HEK293 (cell line): ENCODE measurements around the gene KLF13.

Experiments
- CTCF ChIA-PET: fragments of 350-600 bp; formaldehyde crosslinking; extraction: SDS; loops from one replicate; lab custom pipeline; 2021; ENCODE audit warnings: antibody characterized with exemption; lab: Yijun Ruan, JAX
- POLR2A ChIA-PET: fragments of 300-600 bp; formaldehyde crosslinking; extraction: SDS; loops from one replicate; lab custom pipeline; 2020; ENCODE audit warnings: antibody characterized with exemption, inconsistent platforms; lab: Yijun Ruan, JAX
- H3K27ac ChIP-seq: fragments of 200-500 bp; sonication (Bioruptor generic); 2 replicates; pipeline ENCODE4 v1.5.1; 2014; ENCODE audit warnings: low read depth, low read length, control low read depth, inconsistent platforms; ENCODE audit errors: extremely low read depth
- H3K36me3 ChIP-seq, 2 experiments: fragments of 200-500 bp in 1 of 2; sonication (Bioruptor generic) in 1 of 2; 1 replicate in 1 of 2; 2 replicates in 1 of 2; pipeline ENCODE4 v1.5.1; 2014 to 2017; ENCODE audit warnings: inconsistent platforms in 2 of 2, low read length in 2 of 2; ENCODE audit not compliant: control insufficient read depth in 2 of 2, insufficient read depth in 1 of 2
- H3K4me1 ChIP-seq: fragments of 200-500 bp; sonication (Bioruptor generic); 2 replicates; pipeline ENCODE4 v1.5.1; 2014; ENCODE audit warnings: mild to moderate bottlenecking, low read length, inconsistent platforms; ENCODE audit not compliant: control insufficient read depth, insufficient read depth
- H3K4me3 ChIP-seq: 2 replicates; pipeline ENCODE4 v1.5.1; 2011; ENCODE audit warnings: low read depth, mild to moderate bottlenecking, control low read depth, low read length, moderate library complexity
- H3K9me3 ChIP-seq: fragments of 200-500 bp; sonication (Bioruptor generic); 2 replicates; pipeline ENCODE4 v1.5.1; 2014; ENCODE audit warnings: low read depth, low read length, inconsistent platforms; ENCODE audit not compliant: control insufficient read depth, insufficient read depth
- BCL11B ChIP-seq: fragments of 450-650 bp; formaldehyde crosslinking; IDR thresholded peaks from 2 replicates; pipeline ENCODE4 v1.5.1; 2016; ENCODE audit warnings: low read depth, missing biosample characterization, missing genetic modification characterization
- BCL6B ChIP-seq: fragments of 450-650 bp; formaldehyde crosslinking; IDR thresholded peaks from 2 replicates; pipeline ENCODE4 v1.5.1; 2017; ENCODE audit warnings: missing biosample characterization, missing genetic modification characterization
- GLI4 ChIP-seq: fragments of 450-650 bp; formaldehyde crosslinking; IDR thresholded peaks from 2 replicates; pipeline ENCODE4 v1.5.1; 2016; ENCODE audit warnings: missing biosample characterization, missing genetic modification characterization
- GLIS1 ChIP-seq: fragments of 450-650 bp; formaldehyde crosslinking; IDR thresholded peaks from 2 replicates; pipeline ENCODE4 v1.5.1; 2016; ENCODE audit warnings: missing biosample characterization, missing genetic modification characterization
- MEIS1 ChIP-seq: sonication (generic); formaldehyde crosslinking; IDR thresholded peaks from 2 replicates; pipeline ENCODE4 v1.8.1; 2022; ENCODE audit warnings: missing genetic modification reagents, mild to moderate bottlenecking, borderline replicate concordance
- OVOL3 ChIP-seq: fragments of 450-650 bp; formaldehyde crosslinking; IDR thresholded peaks from 2 replicates; pipeline ENCODE4 v1.5.1; 2016; ENCODE audit warnings: missing biosample characterization, missing genetic modification characterization
- PRDM10 ChIP-seq: fragments of 450-650 bp; formaldehyde crosslinking; IDR thresholded peaks from 2 replicates; pipeline ENCODE4 v1.5.1; 2016; ENCODE audit warnings: missing biosample characterization, missing genetic modification characterization
- SP7 ChIP-seq: fragments of 450-650 bp; formaldehyde crosslinking; IDR thresholded peaks from 2 replicates; pipeline ENCODE4 v1.5.1; 2016; ENCODE audit warnings: missing biosample characterization, missing genetic modification characterization
- ZBTB1 ChIP-seq: fragments of 450-650 bp; formaldehyde crosslinking; IDR thresholded peaks from 2 replicates; pipeline ENCODE4 v1.5.1; 2016; ENCODE audit warnings: missing biosample characterization, missing genetic modification characterization
- ZBTB48 ChIP-seq: fragments of 450-650 bp; formaldehyde crosslinking; IDR thresholded peaks from 2 replicates; pipeline ENCODE4 v1.5.1; 2016; ENCODE audit warnings: missing biosample characterization, missing genetic modification characterization
- ZNF112 ChIP-seq: fragments of 450-650 bp; formaldehyde crosslinking; IDR thresholded peaks from 2 replicates; pipeline ENCODE4 v1.5.0; 2017; ENCODE audit warnings: missing biosample characterization, missing genetic modification characterization
- ZNF18 ChIP-seq: fragments of 450-650 bp; formaldehyde crosslinking; IDR thresholded peaks from 2 replicates; pipeline ENCODE4 v1.5.1; 2016; ENCODE audit warnings: missing biosample characterization, missing genetic modification characterization
- ZNF19 ChIP-seq: fragments of 450-650 bp; formaldehyde crosslinking; IDR thresholded peaks from 2 replicates; pipeline ENCODE4; 2016; ENCODE audit warnings: missing biosample characterization, missing genetic modification characterization, low read depth
- ZNF274 ChIP-seq, 2 experiments: fragments of 200-500 bp in 1 of 2; fragments of 450-650 bp in 1 of 2; sonication (Bioruptor generic) in 1 of 2; formaldehyde crosslinking in 1 of 2; IDR thresholded peaks; 2 replicates each; pipeline versions ENCODE4 v1.5.1 to v1.6.1; 2014 to 2016; ENCODE audit warnings: borderline replicate concordance in 1 of 2, inconsistent platforms in 1 of 2, low read length in 1 of 2, missing biosample characterization in 1 of 2, missing genetic modification characterization in 1 of 2
- ZNF341 ChIP-seq: fragments of 450-650 bp; formaldehyde crosslinking; IDR thresholded peaks from 2 replicates; pipeline ENCODE4; 2016; ENCODE audit warnings: low read depth, missing biosample characterization, missing genetic modification characterization
- ZNF398 ChIP-seq: fragments of 450-650 bp; formaldehyde crosslinking; IDR thresholded peaks from 2 replicates; pipeline ENCODE4 v1.5.1; 2017; ENCODE audit warnings: missing biosample characterization, missing genetic modification characterization
- ZNF645 ChIP-seq: fragments of 450-650 bp; formaldehyde crosslinking; IDR thresholded peaks from 2 replicates; pipeline ENCODE4; 2016; ENCODE audit warnings: missing biosample characterization, missing genetic modification characterization
- ZNF670 ChIP-seq: fragments of 450-650 bp; formaldehyde crosslinking; IDR thresholded peaks from 2 replicates; pipeline ENCODE4 v1.5.1; 2016; ENCODE audit warnings: missing biosample characterization, missing genetic modification characterization, low read depth
- ZNF76 ChIP-seq: fragments of 450-650 bp; formaldehyde crosslinking; IDR thresholded peaks from 2 replicates; pipeline ENCODE4; 2016; ENCODE audit warnings: low read depth, missing biosample characterization, missing genetic modification characterization, borderline replicate concordance
- ZNF830 ChIP-seq: fragments of 450-650 bp; IDR thresholded peaks from 2 replicates; pipeline ENCODE4 v1.5.0; 2018; ENCODE audit warnings: missing biosample characterization, missing genetic modification characterization, low read depth, mild to moderate bottlenecking, moderate library complexity

Gene KLF13

GRCh38 chr15:31400222-31400927, 73.7 kb downstream of the KLF13 start:
- no peak for TF ChIP-seq ZNF830 (tag by site-specific recombination)
- peak; percentile 9; the same call in 1 of the 2 replicates for TF ChIP-seq GLIS1
- TF ChIP-seq ZNF19 (tag by site-specific recombination) = no peak
- TF ChIP-seq, all 188 proteins: peak for 1
- no peaks in the 10 kb centered on the region for H3K36me3 ChIP-seq
- POLR2A ChIA-PET = no interaction called here
- CTCF ChIA-PET = no interaction called here
- H3K27ac ChIP-seq = no peak overlapping the region
- H3K4me3 ChIP-seq = no peak overlapping the region
- no peaks in the 10 kb centered on the region for H3K9me3 ChIP-seq
- H3K4me1 ChIP-seq = no peaks in the 10 kb centered on the region

GRCh38 chr15:31401282-31401681, 74.6 kb downstream of the KLF13 start:
- H3K9me3 ChIP-seq = no peaks in the 10 kb centered on the region
- CTCF ChIA-PET = no interaction called here
- H3K4me1 ChIP-seq = no peaks in the 10 kb centered on the region
- POLR2A ChIA-PET = no interaction called here
- no peak for TF ChIP-seq ZNF112 (tag by site-specific recombination)
- no peak for TF ChIP-seq OVOL3
- TF ChIP-seq GLI4 (tag by site-specific recombination) = no peak
- no peak for TF ChIP-seq ZNF18
- TF ChIP-seq SP7 (tag by site-specific recombination) = no peak
- no peak overlapping the region for H3K27ac ChIP-seq
- no peaks in the 10 kb centered on the region for H3K36me3 ChIP-seq
- H3K4me3 ChIP-seq = no peak overlapping the region

- no peak overlapping the region for H3K4me3 ChIP-seq
- ChIA-PET CTCF (no interaction called here), POLR2A (no interaction called here)
- no peaks in the 10 kb centered on the region for H3K9me3 ChIP-seq
- H3K36me3 ChIP-seq = no peaks in the 10 kb centered on the region
- H3K27ac ChIP-seq = no peak overlapping the region
- no peaks in the 10 kb centered on the region for H3K4me1 ChIP-seq
- no peak for TF ChIP-seq MEIS1 (CRISPR knock-in tag)
- TF ChIP-seq ZNF76 (tag by site-specific recombination) = no peak
- TF ChIP-seq ZNF398 (tag by site-specific recombination) = no peak
- TF ChIP-seq PRDM10 = no peak
- TF ChIP-seq BCL11B (tag by site-specific recombination) = no peak
- no peak for TF ChIP-seq ZNF670 (tag by site-specific recombination)
- no peak for TF ChIP-seq ZNF274 (IDR thresholded peaks at IDR 0.05; ENCODE audit: low read length)
- TF ChIP-seq ZNF274 (tag by site-specific recombination; IDR thresholded peaks at IDR 0.05; ENCODE audit: borderline replicate concordance) = no peak
- no peak for TF ChIP-seq ZBTB1
- no peak for TF ChIP-seq ZNF645
- TF ChIP-seq BCL6B = no peak
- TF ChIP-seq ZNF341 (tag by site-specific recombination) = no peak
- no peak for TF ChIP-seq ZBTB48 (tag by site-specific recombination)
Observed at GRCh38 chr15:31402003-31402402, 75.4 kb downstream of the KLF13 start.
